ENCODE results near the gene RAB3A. TPM values are rescaled to one million over a fixed set of nuclear protein-coding genes. Genes with fewer than 3 reads are reported as not detected.

The RAB3A gene
- total RNA-seq, 1 experiment from 2014 or later: 6.7 TPM

DNA sequence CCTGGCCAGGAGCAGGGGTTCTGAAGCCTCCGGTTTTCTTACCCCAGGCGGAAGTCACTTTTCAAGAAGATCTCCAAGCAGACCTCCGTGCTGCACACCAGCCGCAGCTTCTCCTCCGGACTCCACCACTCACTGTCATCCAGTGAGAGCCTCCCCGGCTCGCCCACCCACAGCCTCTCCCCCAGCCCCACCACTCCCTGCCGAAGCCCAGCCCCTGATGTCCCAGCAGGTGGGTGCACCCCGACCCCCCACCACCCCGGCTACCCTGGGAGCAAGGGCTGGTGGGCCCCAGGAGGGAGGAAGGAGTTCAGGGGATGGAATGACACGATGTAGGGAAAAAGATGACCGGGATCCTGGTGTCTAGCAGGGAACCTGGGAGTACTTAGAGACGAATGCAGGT, 56.4 kb downstream of the RAB3A start:
- CTCF ChIA-PET: no interaction called here

More for the DNA sequence above, 56.4 kb downstream of the RAB3A start:
- Histone ChIP-seq H3K4me3 (ENCODE audit: low read length) (no peak overlapping the region), H3K27me3 (ENCODE audit: low read length) (no peaks in the 10 kb centered on the region), H2AFZ (ENCODE audit: low read length) (no peak overlapping the region), H3K4me1 (ENCODE audit: insufficient read depth, low read length) (peaks cover 7% of the 10 kb centered on the region), H3K27ac (ENCODE audit: low read length) (no peak overlapping the region), H3K9me3 (ENCODE audit: low read length) (no peaks in the 10 kb centered on the region), H3K79me2 (ENCODE audit: low read length) (no peaks in the 10 kb centered on the region), H3K4me2 (ENCODE audit: low read length) (no peak overlapping the region), H3K9me2 (replicated peaks; ENCODE audit: low read length) (no peaks in the 10 kb centered on the region), H3F3A (ENCODE audit: low read length, unreplicated experiment) (no peaks in the 10 kb centered on the region), H4K20me1 (ENCODE audit: low read length) (no peaks in the 10 kb centered on the region), H3K36me3 (ENCODE audit: low read depth, low read length) (no peaks in the 10 kb centered on the region), H3K9ac (ENCODE audit: low read length) (no peak overlapping the region)
- POLR2A ChIA-PET (ENCODE audit: unreplicated experiment): no interaction called here
- no TSS peak for BruUV-seq (replicated peaks)
- DNase-seq (no peak), ATAC-seq (no peak)
- TF ChIP-seq EZH2 (IDR thresholded peaks at IDR 0.05; ENCODE audit: low read length, unreplicated experiment) (no peak), EZH2phosphoT487 (IDR thresholded peaks at IDR 0.05; ENCODE audit: borderline replicate concordance, low read length) (no peak)
- TF ChIP-seq, protein P1, sequence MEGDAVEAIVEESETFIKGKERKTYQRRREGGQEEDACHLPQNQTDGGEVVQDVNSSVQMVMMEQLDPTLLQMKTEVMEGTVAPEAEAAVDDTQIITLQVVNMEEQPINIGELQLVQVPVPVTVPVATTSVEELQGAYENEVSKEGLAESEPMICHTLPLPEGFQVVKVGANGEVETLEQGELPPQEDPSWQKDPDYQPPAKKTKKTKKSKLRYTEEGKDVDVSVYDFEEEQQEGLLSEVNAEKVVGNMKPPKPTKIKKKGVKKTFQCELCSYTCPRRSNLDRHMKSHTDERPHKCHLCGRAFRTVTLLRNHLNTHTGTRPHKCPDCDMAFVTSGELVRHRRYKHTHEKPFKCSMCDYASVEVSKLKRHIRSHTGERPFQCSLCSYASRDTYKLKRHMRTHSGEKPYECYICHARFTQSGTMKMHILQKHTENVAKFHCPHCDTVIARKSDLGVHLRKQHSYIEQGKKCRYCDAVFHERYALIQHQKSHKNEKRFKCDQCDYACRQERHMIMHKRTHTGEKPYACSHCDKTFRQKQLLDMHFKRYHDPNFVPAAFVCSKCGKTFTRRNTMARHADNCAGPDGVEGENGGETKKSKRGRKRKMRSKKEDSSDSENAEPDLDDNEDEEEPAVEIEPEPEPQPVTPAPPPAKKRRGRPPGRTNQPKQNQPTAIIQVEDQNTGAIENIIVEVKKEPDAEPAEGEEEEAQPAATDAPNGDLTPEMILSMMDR (conservative IDR thresholded peaks at IDR 0.05; ENCODE audit: low read depth, low read length): no peak
- intact Hi-C loops (cut with micrococcal nuclease): no loop called here

Other genes with a start within 250 kb of the RAB3A start
- not detected in 2 replicates for gene KCNN1, start 236.9 kb downstream of the RAB3A start, total RNA-seq (2014; rRNA removed)
- 27.7 and 38.5 TPM in 2 replicates for gene ARRDC2, start 195.9 kb downstream of the RAB3A start, total RNA-seq (2014; rRNA removed)
- not detected in 2 replicates for gene IL12RB1, start 117.1 kb downstream of the RAB3A start, total RNA-seq (2014; rRNA removed)
- 6.7 and 8.1 TPM in 2 replicates for gene MAST3, start 106.3 kb downstream of the RAB3A start, total RNA-seq (2014; rRNA removed)
- gene PIK3R2, start 50.9 kb downstream of the RAB3A start, total RNA-seq (2014; rRNA removed): 13.9 and 15.8 TPM in 2 replicates
- 31.1 and 35.0 TPM in 2 replicates for gene IFI30, start 30.2 kb downstream of the RAB3A start, total RNA-seq (2014; rRNA removed)
- gene MPV17L2, start 10.8 kb downstream of the RAB3A start, total RNA-seq (2014; rRNA removed): 34.2 and 44.7 TPM in 2 replicates
- 1.8 TPM in 1 of 2 replicates, not detected in the other for gene PDE4C, start 22.4 kb upstream of the RAB3A start, total RNA-seq (2014; rRNA removed)
- gene IQCN, start 70.4 kb upstream of the RAB3A start, total RNA-seq (2014; rRNA removed): 0.33 and 0.69 TPM in 2 replicates
- 151 and 157 TPM in 2 replicates for gene JUND, start 77.6 kb upstream of the RAB3A start, total RNA-seq (2014; rRNA removed)
- 713 and 856 TPM in 2 replicates for gene LSM4, start 119.0 kb upstream of the RAB3A start, total RNA-seq (2014; rRNA removed)
- gene PGPEP1, start 136.6 kb upstream of the RAB3A start, total RNA-seq (2014; rRNA removed): 9.6 and 11.4 TPM in 2 replicates
- gene GDF15, start 182.1 kb upstream of the RAB3A start, total RNA-seq (2014; rRNA removed): 84.3 and 105 TPM in 2 replicates
- gene LRRC25, start 193.6 kb upstream of the RAB3A start, total RNA-seq (2014; rRNA removed): not detected in 2 replicates
- gene SSBP4, start 215.4 kb upstream of the RAB3A start, total RNA-seq (2014; rRNA removed): 97.5 and 99.9 TPM in 2 replicates
- gene ISYNA1, start 234.1 kb upstream of the RAB3A start, total RNA-seq (2014; rRNA removed): 19.4 TPM in 2 replicates